ENCODE data around the gene HOXA10.

HOXA10 gene

GRCh38 chr7:27130540-27131389 is 43.4 kb downstream of the HOXA10 start, which contains the start of gene HOXA4:
HOXA4 (minus strand) TSS chr7:27130757; CDS start chr7:27130733, 24 bp downstream.
- peak; percentile 29 to 64 for DNase-seq (ENCODE audit: low read depth in 2 of 2)

GRCh38 chr7:27129729-27130539 is 44.2 kb downstream of the HOXA10 start:
- DNase-seq (ENCODE audit: low read depth in 2 of 2) = no peak

- DNase-seq (ENCODE audit: low read depth in 2 of 2) = no peak
These were observed 45.1 kb downstream of the HOXA10 start for GRCh38 chr7:27128776-27129728.

- DNase-seq (ENCODE audit: low read depth in 2 of 2) = no peak
These were observed 46.1 kb downstream of the HOXA10 start for GRCh38 chr7:27128034-27128433.

GRCh38 chr7:27126596-27127327 is 47.4 kb downstream of the HOXA10 start:
- no peak for DNase-seq (ENCODE audit: low read depth in 2 of 2)

GRCh38 chr7:27125986-27126394 is 48.1 kb downstream of the HOXA10 start:
- DNase-seq (ENCODE audit: low read depth in 2 of 2) = no peak

- DNase-seq (ENCODE audit: low read depth in 2 of 2) = no peak
These were observed 49.0 kb downstream of the HOXA10 start for GRCh38 chr7:27124902-27125689.

- no peak for DNase-seq (ENCODE audit: low read depth in 2 of 2)
These were observed 49.8 kb downstream of the HOXA10 start for GRCh38 chr7:27124096-27124901.

- no peak for DNase-seq (ENCODE audit: low read depth in 2 of 2)
These were observed 50.6 kb downstream of the HOXA10 start for GRCh38 chr7:27123477-27124053.

GRCh38 chr7:27123007-27123476 is 51.1 kb downstream of the HOXA10 start:
- no peak for DNase-seq (ENCODE audit: low read depth in 2 of 2)

- no peak for DNase-seq (ENCODE audit: low read depth in 2 of 2)
These were observed 51.8 kb downstream of the HOXA10 start for GRCh38 chr7:27122077-27122910.

- DNase-seq (ENCODE audit: low read depth in 2 of 2) = no peak
These were observed 52.4 kb downstream of the HOXA10 start for GRCh38 chr7:27121684-27122076.

All from stimulated activated CD4-positive, alpha-beta T cell treated with anti-CD3 and anti-CD28 coated beads, Interleukin-15, amount 100 ng/mL, for 48 hours (primary cell).